Stimulated activated CD4-positive, alpha-beta T cell treated with anti-CD3 and anti-CD28 coated beads, Interleukin-2, amount 100 ng/mL, for 4 hours (primary cell): ENCODE measurements around the gene PARD3B.

ENCODE experiments used
- DNase-seq: peaks from one replicate; pipeline ENCODE4 v3.0.0-alpha.2; 2020; ENCODE audit warnings: low read depth

Gene PARD3B

GRCh38 chr2:205411558-205411957, 866.3 kb downstream of the PARD3B start:
- DNase-seq: no peak

- no peak for DNase-seq
These were observed 879.1 kb downstream of the PARD3B start for GRCh38 chr2:205424326-205424725.

- no peak for DNase-seq
These were observed 879.8 kb downstream of the PARD3B start for GRCh38 chr2:205425102-205425501.

- no peak for DNase-seq
These were observed 881.8 kb downstream of the PARD3B start for GRCh38 chr2:205427112-205427511.

GRCh38 chr2:205428811-205429210, 883.5 kb downstream of the PARD3B start:
- no peak for DNase-seq

- no peak for DNase-seq
These were observed 890.7 kb downstream of the PARD3B start for GRCh38 chr2:205435970-205436369.

- no peak for DNase-seq
These were observed 893.0 kb downstream of the PARD3B start for GRCh38 chr2:205438241-205438640.

GRCh38 chr2:205439621-205440020, 894.3 kb downstream of the PARD3B start:
- DNase-seq: no peak

GRCh38 chr2:205441524-205441923, 896.2 kb downstream of the PARD3B start:
- no peak for DNase-seq

GRCh38 chr2:205448189-205448588, 902.9 kb downstream of the PARD3B start:
- DNase-seq: no peak

GRCh38 chr2:205451901-205452512, 906.7 kb downstream of the PARD3B start:
- DNase-seq: no peak

- no peak for DNase-seq
These were observed 907.9 kb downstream of the PARD3B start for GRCh38 chr2:205453202-205453601.

GRCh38 chr2:205456682-205457081, 911.4 kb downstream of the PARD3B start:
- DNase-seq: no peak

GRCh38 chr2:205460217-205460616, 914.9 kb downstream of the PARD3B start:
- DNase-seq: no peak

GRCh38 chr2:205461169-205461568, 915.9 kb downstream of the PARD3B start:
- no peak for DNase-seq

GRCh38 chr2:205461678-205462665, 916.7 kb downstream of the PARD3B start:
- no peak for DNase-seq

GRCh38 chr2:205462681-205463345, 917.5 kb downstream of the PARD3B start:
- DNase-seq: no peak

GRCh38 chr2:205463466-205464025, 918.3 kb downstream of the PARD3B start:
- no peak for DNase-seq

- no peak for DNase-seq
These were observed 919.4 kb downstream of the PARD3B start for GRCh38 chr2:205464681-205465080.

GRCh38 chr2:205465791-205466190, 920.5 kb downstream of the PARD3B start:
- no peak for DNase-seq

GRCh38 chr2:205471776-205472175, 926.5 kb downstream of the PARD3B start:
- DNase-seq: no peak

- DNase-seq: no peak
These were observed 928.5 kb downstream of the PARD3B start for GRCh38 chr2:205473791-205474190.
